CD14-positive monocyte (primary cell): ENCODE data around the gene WBP1. TPM values are rescaled to one million over a fixed set of nuclear protein-coding genes. Genes with fewer than 3 reads are reported as not detected.
"Not testable (repeated sequence)": the region's sequence is repeated elsewhere in the genome, so short reads cannot be mapped to it uniquely, and the experiment has no call there.

Experiments
- DNase-seq, 3 donors: peaks; one replicate each; pipeline ENCODE4 v3.0.0-alpha.2; 2011 to 2022
- H2AFZ ChIP-seq: 2 replicates; pipeline ENCODE4 v1.6.0; 2012; ENCODE audit warnings: mild to moderate bottlenecking, low read depth, low read length, inconsistent platforms; ENCODE audit not compliant: insufficient read depth, poor library complexity, severe bottlenecking
- H3K27ac ChIP-seq, 2 donors: 1 replicate in 1 of 2; 2 replicates in 1 of 2; pipeline ENCODE4 v1.5.1; 2012 to 2013; ENCODE audit warnings: low read length in 2 of 2, control low read depth in 1 of 2, inconsistent platforms in 1 of 2, low read depth in 1 of 2, mild to moderate bottlenecking in 1 of 2
- H3K27me3 ChIP-seq, 2 donors: one replicate each; pipeline versions ENCODE4 v1.6.0 to v1.6.1; 2011 to 2013; ENCODE audit warnings: low read length in 2 of 2; ENCODE audit not compliant: control insufficient read depth in 2 of 2, insufficient read depth in 2 of 2
- H3K36me3 ChIP-seq, 2 donors: replicated peaks in 1 of 2; 1 replicate in 1 of 2; 2 replicates in 1 of 2; pipeline versions ENCODE4 v1.5.1 to v1.6.1; 2012 to 2013; ENCODE audit warnings: low read length in 2 of 2, control low read depth in 1 of 2, inconsistent platforms in 1 of 2, mild to moderate bottlenecking in 1 of 2; ENCODE audit not compliant: insufficient read depth in 2 of 2, control insufficient read depth in 1 of 2
- H3K4me1 ChIP-seq, 2 donors: 1 replicate in 1 of 2; 2 replicates in 1 of 2; pipeline versions ENCODE4 v1.5.1 to v1.6.1; 2012 to 2013; ENCODE audit warnings: low read length in 2 of 2, control low read depth in 1 of 2, inconsistent platforms in 1 of 2, mild to moderate bottlenecking in 1 of 2, moderate library complexity in 1 of 2; ENCODE audit not compliant: insufficient read depth in 2 of 2, control insufficient read depth in 1 of 2
- H3K4me2 ChIP-seq: replicated peaks from 2 replicates; pipeline ENCODE3; 2012; ENCODE audit warnings: low read length, moderate library complexity, mild to moderate bottlenecking; ENCODE audit not compliant: poor library complexity, severe bottlenecking; ENCODE audit errors: extremely low read depth
- H3K4me3 ChIP-seq, 3 experiments: fragments of 200-600 bp in 1 of 3; sonication (generic) in 1 of 3; replicated peaks in 1 of 3; 1 replicate in 2 of 3; 2 replicates in 1 of 3; pipeline ENCODE4 v1.5.1; 2011 to 2013; ENCODE audit warnings: low read length in 3 of 3, mild to moderate bottlenecking in 3 of 3, control low read depth in 2 of 3, low read depth in 2 of 3, inconsistent platforms in 1 of 3, moderate library complexity in 1 of 3
- H3K79me2 ChIP-seq: 2 replicates; pipeline ENCODE4 v1.6.0; 2012; ENCODE audit warnings: mild to moderate bottlenecking, control low read depth, inconsistent platforms, low read length, moderate library complexity; ENCODE audit not compliant: insufficient read depth
- H3K9ac ChIP-seq: 2 replicates; pipeline ENCODE4 v1.6.0; 2017; ENCODE audit warnings: low read length, mild to moderate bottlenecking; ENCODE audit not compliant: insufficient read depth, poor library complexity, severe bottlenecking
- H3K9me3 ChIP-seq, 2 donors: replicated peaks in 1 of 2; 1 replicate in 1 of 2; 2 replicates in 1 of 2; pipeline versions ENCODE4 v1.5.1 to v1.6.1; 2012 to 2013; ENCODE audit warnings: low read length in 2 of 2, control low read depth in 1 of 2; ENCODE audit not compliant: control insufficient read depth in 1 of 2, insufficient read depth in 1 of 2
- H4K20me1 ChIP-seq: 2 replicates; pipeline ENCODE4 v1.6.0; 2012; ENCODE audit warnings: mild to moderate bottlenecking, low read length, control low read depth, moderate library complexity; ENCODE audit not compliant: insufficient read depth
- H3K27ac Mint-ChIP-seq, 7 donors: one replicate each; pipeline ENCODE4 v1.8.0; 2020; ENCODE audit warnings: mild to moderate bottlenecking in 7 of 7, mixed read lengths in 7 of 7, moderate library complexity in 6 of 7, inconsistent platforms in 2 of 7
- H3K27me3 Mint-ChIP-seq, 3 donors: one replicate each; pipeline ENCODE4 v1.8.0; 2021 to 2022; ENCODE audit warnings: low read depth in 3 of 3, mild to moderate bottlenecking in 3 of 3, mixed read lengths in 3 of 3, moderate library complexity in 3 of 3, inconsistent platforms in 1 of 3
- H3K36me3 Mint-ChIP-seq, 2 donors: one replicate each; pipeline ENCODE4 v1.8.0; 2020; ENCODE audit warnings: mixed read lengths in 2 of 2, inconsistent platforms in 1 of 2, mild to moderate bottlenecking in 1 of 2
- H3K4me1 Mint-ChIP-seq: one replicate; pipeline ENCODE4 v1.8.0; 2020; ENCODE audit warnings: mild to moderate bottlenecking, mixed read lengths
- H3K4me3 Mint-ChIP-seq, 2 donors: one replicate each; pipeline ENCODE4 v1.8.0; 2020; ENCODE audit warnings: mild to moderate bottlenecking in 2 of 2, mixed read lengths in 2 of 2, moderate library complexity in 1 of 2
- H3K9me3 Mint-ChIP-seq, 7 donors: one replicate each; pipeline ENCODE4 v1.8.0; 2020 to 2022; ENCODE audit warnings: mixed read lengths in 7 of 7, mild to moderate bottlenecking in 6 of 7, moderate library complexity in 6 of 7, inconsistent platforms in 2 of 7
- WGBS: methylation state at CpG from one replicate; pipeline ENCODE4 v1.1.5; 2013; ENCODE audit warnings: missing lambda C conversion rate; ENCODE audit not compliant: insufficient coverage; 5-methylcytosine and 5-hydroxymethylcytosine counted together
- intact Hi-C, 2 donors: fragments of 100-400 bp; cut with micrococcal nuclease; formaldehyde crosslinking; loops; one replicate each; pipeline versions ENCODE4 v1.15.0 to v1.15.1; 2023
- polyA plus RNA-seq, 3 donors: library from polyadenylated mRNA; depleted of rRNA in 1 of 3; unstranded in 2 of 3; stranded (reverse) in 1 of 3; fragments of 300-500 nt in 2 of 3; fragments of >200 nt in 1 of 3; fragmentation: Illumina TruSeq in 2 of 3; gene quantifications; 1 replicate in 2 of 3; 2 replicates in 1 of 3; pipeline ENCODE4 v1.2.3, GENCODE V29; 2012 to 2021
- TF ChIP-seq, protein P1 (sequence below): fragments of 200-600 bp; IDR thresholded peaks from one replicate; pipeline ENCODE4 v1.8.0; 2022; ENCODE audit warnings: antibody characterized with exemption, mild to moderate bottlenecking

The WBP1 gene
- polyA plus RNA-seq, 3 donors, result 23.9 to 109 (median 31.0) TPM

DNA sequence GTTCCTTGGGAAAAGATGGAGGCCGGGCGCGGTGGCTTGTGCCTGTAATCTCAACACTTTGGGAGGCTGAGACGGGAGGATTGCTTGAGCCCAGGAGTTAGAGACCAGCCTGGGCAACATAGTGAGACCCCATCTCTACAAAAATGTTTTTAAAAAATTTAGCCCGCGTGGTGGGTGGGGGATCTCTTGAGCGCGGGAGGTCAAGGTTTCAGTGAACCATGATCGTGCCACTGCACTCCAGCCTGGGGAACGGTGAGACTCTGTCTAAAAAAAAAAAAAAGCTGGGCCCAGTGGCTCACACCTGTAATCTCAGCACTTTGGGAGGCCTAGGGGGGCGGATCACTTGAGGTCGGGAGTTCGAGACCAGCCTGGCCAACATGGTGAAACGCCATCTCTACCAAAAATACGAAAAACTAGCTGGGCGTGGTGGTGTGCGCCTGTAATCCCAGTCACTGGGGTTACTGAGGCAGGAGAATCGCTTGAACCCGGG is 25.5 kb downstream of the WBP1 start:
- H3K27ac ChIP-seq, result peak overlapping the region in 1 of 2 donors; percentile 90
- peak overlapping the region; percentile 98 for H2AFZ ChIP-seq
- not testable (repeated sequence) for H3K27me3 ChIP-seq, H3K9me3 Mint-ChIP-seq, DNase-seq, H3K27me3 Mint-ChIP-seq, H3K9me3 ChIP-seq
- H3K79me2 ChIP-seq, result peaks cover 49% of the 10 kb centered on the region
- H3K4me3 ChIP-seq, result peak overlapping the region in 2 of 3 experiments; percentile 86 to 94
- peaks cover 18 to 47% of the 10 kb centered on the region in 2 donors for H3K36me3 ChIP-seq
- Mint-ChIP-seq H3K27ac (peak overlapping the region in 3 of 7 donors; percentile 64 to 100 (median 99)), H3K36me3 (peaks cover 34 to 53% of the 10 kb centered on the region in 2 donors), H3K4me1 (peaks cover 29% of the 10 kb centered on the region), H3K4me3 (peak overlapping the region; percentile 100)
- WGBS, result 87% methylated on average over 9 of the region's 19 CpGs
- intact Hi-C loops, result loop anchor here (2.0 to 5.0 kb wide), 5 partner anchors 29 to 103 kb away; partner anchors contain the start of genes AUP1 (in 2 of the 2), HTRA2 (in 2 of the 2), DQX1 (in 1 of the 2) and INO80B (in 1 of the 2)
- H3K4me2 ChIP-seq, result peak overlapping the region; percentile 95
- peak overlapping the region; percentile 76 for H3K9ac ChIP-seq
- peaks cover 24 to 32% of the 10 kb centered on the region in 2 donors for H3K4me1 ChIP-seq
- peaks cover 20% of the 10 kb centered on the region for H4K20me1 ChIP-seq

DNA sequence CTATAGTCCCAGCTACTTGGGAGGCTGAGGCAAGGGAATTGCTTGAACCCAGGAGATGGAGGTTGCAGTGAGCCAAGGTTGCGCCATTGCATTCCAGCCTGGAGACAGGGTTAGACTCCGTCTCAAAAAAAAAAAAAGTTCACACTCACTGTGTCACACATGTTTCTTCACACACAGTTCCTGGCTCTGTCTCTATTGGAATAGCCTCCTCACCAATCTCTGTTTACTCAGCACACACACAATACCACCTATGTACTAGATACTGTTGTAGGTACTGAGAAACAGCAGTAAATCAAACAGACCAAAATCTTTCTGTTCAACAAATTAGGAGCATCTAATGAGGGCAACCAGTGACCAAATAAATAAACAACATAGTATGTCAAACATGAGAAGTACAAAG is 27.9 kb downstream of the WBP1 start:
- WGBS, result no CpG with 5 or more reads among the region's 2 CpGs
- H3K9ac ChIP-seq, result no peak overlapping the region
- peaks cover 32 to 54% of the 10 kb centered on the region in 2 donors for H3K36me3 ChIP-seq
- Mint-ChIP-seq H3K27ac (peak overlapping the region in 1 of 7 donors; percentile 10), H3K36me3 (peaks cover 40 to 53% of the 10 kb centered on the region in 2 donors), H3K4me3 (no peak overlapping the region), H3K27me3 (peaks cover 0 to 2% (median 0%) of the 10 kb centered on the region in 3 donors), H3K4me1 (peaks cover 17% of the 10 kb centered on the region), H3K9me3 (no peaks in the 10 kb centered on the region)
- H3K9me3 ChIP-seq, result no peaks in the 10 kb centered on the region
- H3K4me2 ChIP-seq, result no peak overlapping the region
- peaks cover 11% of the 10 kb centered on the region for H4K20me1 ChIP-seq
- peaks cover 34% of the 10 kb centered on the region for H3K79me2 ChIP-seq
- TF ChIP-seq, protein P1, sequence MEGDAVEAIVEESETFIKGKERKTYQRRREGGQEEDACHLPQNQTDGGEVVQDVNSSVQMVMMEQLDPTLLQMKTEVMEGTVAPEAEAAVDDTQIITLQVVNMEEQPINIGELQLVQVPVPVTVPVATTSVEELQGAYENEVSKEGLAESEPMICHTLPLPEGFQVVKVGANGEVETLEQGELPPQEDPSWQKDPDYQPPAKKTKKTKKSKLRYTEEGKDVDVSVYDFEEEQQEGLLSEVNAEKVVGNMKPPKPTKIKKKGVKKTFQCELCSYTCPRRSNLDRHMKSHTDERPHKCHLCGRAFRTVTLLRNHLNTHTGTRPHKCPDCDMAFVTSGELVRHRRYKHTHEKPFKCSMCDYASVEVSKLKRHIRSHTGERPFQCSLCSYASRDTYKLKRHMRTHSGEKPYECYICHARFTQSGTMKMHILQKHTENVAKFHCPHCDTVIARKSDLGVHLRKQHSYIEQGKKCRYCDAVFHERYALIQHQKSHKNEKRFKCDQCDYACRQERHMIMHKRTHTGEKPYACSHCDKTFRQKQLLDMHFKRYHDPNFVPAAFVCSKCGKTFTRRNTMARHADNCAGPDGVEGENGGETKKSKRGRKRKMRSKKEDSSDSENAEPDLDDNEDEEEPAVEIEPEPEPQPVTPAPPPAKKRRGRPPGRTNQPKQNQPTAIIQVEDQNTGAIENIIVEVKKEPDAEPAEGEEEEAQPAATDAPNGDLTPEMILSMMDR, result no peak
- no peaks in the 10 kb centered on the region for H3K27me3 ChIP-seq
- DNase-seq, result no peak
- H2AFZ ChIP-seq, result no peak overlapping the region
- intact Hi-C loops, result no loop called here
- peaks cover 19 to 25% of the 10 kb centered on the region in 2 donors for H3K4me1 ChIP-seq
- H3K27ac ChIP-seq, result no peak overlapping the region
- no peak overlapping the region for H3K4me3 ChIP-seq
